ENCODE measurements around the gene DLG3. TPM values are rescaled to one million over a fixed set of nuclear protein-coding genes. Genes with fewer than 3 reads are reported as not detected.

Gene DLG3
- polyA plus RNA-seq, 1 donor from 2014 or later: 66.5 TPM

DNA sequence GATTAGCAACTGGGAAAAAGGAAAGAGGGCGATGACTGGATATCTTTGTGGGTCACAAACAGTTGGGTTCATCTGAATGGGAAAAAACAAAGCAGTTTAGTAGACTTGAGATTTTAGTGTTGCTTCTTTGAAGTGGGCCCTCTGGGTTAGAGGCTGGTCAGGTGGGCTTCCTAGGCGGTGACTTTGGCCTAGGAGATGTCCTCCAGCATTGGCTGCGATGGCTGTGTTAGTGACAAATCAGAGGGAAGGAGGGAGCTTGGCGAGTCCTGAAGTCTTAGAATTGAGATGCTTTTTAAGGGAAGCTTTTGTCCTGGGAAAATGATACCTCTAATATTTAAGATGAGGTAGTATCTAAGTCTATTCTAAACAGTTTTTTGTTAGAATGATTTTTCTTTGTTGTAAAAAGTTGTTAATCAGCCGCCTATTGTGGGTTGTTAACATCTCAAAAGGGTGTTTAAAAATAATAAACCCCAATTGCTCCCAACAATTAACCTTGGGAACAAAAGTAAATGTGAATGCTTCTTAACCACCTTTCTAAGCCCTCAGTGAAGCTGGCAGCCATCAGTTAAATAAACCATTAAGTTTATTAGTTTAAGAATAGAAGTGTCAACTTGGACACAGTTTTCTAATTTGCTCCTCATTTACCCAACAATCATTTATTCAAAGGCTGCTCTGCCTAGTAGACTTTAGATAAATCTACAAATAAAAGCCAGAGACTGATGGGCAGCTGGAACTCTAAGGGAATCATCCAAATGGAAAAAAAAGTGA is 31.7 kb downstream of the DLG3 start:
- H3K27ac ChIP-seq (ENCODE audit: low read length): no peak overlapping the region
- peaks cover 11% of the 10 kb centered on the region for H3K79me2 ChIP-seq (replicated peaks; ENCODE audit: insufficient read depth, low read length)
- no peak overlapping the region for H3K9ac ChIP-seq (ENCODE audit: low read length)
- TF ChIP-seq SMC3 (conservative IDR thresholded peaks at IDR 0.05; ENCODE audit: poor library complexity) (no peak), MXI1 (conservative IDR thresholded peaks at IDR 0.05; ENCODE audit: poor library complexity, severe bottlenecking) (no peak), EZH2 (IDR thresholded peaks at IDR 0.05; ENCODE audit: borderline replicate concordance, insufficient read depth, low read length, poor library complexity, severe bottlenecking) (no peak), EP300 (conservative IDR thresholded peaks at IDR 0.05; ENCODE audit: poor library complexity, severe bottlenecking) (no peak), TAF1 (IDR thresholded peaks at IDR 0.05; ENCODE audit: low read depth) (no peak), POLR2AphosphoS5 (IDR thresholded peaks at IDR 0.05) (no peak)
- TF ChIP-seq, protein P1, sequence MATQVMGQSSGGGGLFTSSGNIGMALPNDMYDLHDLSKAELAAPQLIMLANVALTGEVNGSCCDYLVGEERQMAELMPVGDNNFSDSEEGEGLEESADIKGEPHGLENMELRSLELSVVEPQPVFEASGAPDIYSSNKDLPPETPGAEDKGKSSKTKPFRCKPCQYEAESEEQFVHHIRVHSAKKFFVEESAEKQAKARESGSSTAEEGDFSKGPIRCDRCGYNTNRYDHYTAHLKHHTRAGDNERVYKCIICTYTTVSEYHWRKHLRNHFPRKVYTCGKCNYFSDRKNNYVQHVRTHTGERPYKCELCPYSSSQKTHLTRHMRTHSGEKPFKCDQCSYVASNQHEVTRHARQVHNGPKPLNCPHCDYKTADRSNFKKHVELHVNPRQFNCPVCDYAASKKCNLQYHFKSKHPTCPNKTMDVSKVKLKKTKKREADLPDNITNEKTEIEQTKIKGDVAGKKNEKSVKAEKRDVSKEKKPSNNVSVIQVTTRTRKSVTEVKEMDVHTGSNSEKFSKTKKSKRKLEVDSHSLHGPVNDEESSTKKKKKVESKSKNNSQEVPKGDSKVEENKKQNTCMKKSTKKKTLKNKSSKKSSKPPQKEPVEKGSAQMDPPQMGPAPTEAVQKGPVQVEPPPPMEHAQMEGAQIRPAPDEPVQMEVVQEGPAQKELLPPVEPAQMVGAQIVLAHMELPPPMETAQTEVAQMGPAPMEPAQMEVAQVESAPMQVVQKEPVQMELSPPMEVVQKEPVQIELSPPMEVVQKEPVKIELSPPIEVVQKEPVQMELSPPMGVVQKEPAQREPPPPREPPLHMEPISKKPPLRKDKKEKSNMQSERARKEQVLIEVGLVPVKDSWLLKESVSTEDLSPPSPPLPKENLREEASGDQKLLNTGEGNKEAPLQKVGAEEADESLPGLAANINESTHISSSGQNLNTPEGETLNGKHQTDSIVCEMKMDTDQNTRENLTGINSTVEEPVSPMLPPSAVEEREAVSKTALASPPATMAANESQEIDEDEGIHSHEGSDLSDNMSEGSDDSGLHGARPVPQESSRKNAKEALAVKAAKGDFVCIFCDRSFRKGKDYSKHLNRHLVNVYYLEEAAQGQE (IDR thresholded peaks at IDR 0.05; ENCODE audit: borderline replicate concordance): no peak
- TF ChIP-seq, protein P2, sequence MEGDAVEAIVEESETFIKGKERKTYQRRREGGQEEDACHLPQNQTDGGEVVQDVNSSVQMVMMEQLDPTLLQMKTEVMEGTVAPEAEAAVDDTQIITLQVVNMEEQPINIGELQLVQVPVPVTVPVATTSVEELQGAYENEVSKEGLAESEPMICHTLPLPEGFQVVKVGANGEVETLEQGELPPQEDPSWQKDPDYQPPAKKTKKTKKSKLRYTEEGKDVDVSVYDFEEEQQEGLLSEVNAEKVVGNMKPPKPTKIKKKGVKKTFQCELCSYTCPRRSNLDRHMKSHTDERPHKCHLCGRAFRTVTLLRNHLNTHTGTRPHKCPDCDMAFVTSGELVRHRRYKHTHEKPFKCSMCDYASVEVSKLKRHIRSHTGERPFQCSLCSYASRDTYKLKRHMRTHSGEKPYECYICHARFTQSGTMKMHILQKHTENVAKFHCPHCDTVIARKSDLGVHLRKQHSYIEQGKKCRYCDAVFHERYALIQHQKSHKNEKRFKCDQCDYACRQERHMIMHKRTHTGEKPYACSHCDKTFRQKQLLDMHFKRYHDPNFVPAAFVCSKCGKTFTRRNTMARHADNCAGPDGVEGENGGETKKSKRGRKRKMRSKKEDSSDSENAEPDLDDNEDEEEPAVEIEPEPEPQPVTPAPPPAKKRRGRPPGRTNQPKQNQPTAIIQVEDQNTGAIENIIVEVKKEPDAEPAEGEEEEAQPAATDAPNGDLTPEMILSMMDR (IDR thresholded peaks at IDR 0.05; ENCODE audit: poor library complexity, severe bottlenecking): no peak
- H3K36me3 ChIP-seq (ENCODE audit: insufficient read depth, low read length): no peaks in the 10 kb centered on the region
- no peaks in the 10 kb centered on the region for H3K9me2 ChIP-seq (ENCODE audit: insufficient read depth, low read length)
- no peaks in the 10 kb centered on the region for H3F3A ChIP-seq (ENCODE audit: insufficient read depth, low read length, poor library complexity, severe bottlenecking)
- H2AFZ ChIP-seq (ENCODE audit: low read depth, low read length): no peak overlapping the region
- no peaks in the 10 kb centered on the region for H4K20me1 ChIP-seq (ENCODE audit: insufficient read depth)
- H3K4me2 ChIP-seq (ENCODE audit: low read length): no peak overlapping the region
- no peaks in the 10 kb centered on the region for H3K27me3 ChIP-seq (ENCODE audit: insufficient read depth, low read depth, low read length)
- H3K4me3 ChIP-seq (ENCODE audit: low read length): no peak overlapping the region
- H3K9me3 ChIP-seq (ENCODE audit: low read length): no peaks in the 10 kb centered on the region

DNA sequence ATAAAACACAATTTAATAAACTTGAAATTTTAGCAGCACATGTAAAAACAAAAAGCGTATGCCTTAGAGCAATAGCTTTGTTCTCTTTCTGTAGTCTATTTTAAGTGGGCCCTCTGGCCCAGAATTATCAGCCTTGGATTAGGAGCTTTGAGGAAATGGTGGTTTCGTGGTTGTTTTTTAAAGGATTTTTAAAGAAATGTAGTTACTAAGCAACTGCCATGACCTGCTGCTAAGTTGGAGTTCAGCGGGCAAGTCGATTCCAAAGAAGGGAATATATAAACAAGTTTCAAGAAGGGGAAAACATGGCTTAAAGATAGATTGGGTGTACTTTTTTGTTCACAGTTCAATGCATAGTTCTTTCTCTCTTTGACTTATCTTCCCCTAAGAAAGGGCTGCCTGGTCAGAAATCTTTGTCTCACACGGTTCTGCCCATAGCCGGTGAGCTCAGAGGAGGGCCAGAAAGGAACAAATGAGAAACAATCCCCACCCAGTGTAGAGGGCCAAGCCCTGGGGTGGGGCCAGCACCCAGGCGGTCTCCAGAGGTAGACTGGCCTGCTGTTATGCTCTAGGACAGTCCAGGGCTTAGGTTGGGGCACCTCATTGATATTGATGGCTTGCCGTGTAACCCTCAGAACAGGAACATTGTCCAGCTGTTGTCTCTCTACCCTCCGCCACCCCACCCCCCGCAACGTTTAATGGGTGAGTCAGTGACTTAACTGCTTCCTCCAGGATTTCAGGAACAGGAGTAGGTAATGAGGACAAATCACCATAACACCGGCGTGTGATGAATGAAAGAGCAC is 32.5 kb downstream of the DLG3 start:
- Histone ChIP-seq H3K4me2 (ENCODE audit: low read length) (no peak overlapping the region), H3K27ac (ENCODE audit: low read length) (no peak overlapping the region), H3K36me3 (ENCODE audit: insufficient read depth, low read length) (no peaks in the 10 kb centered on the region), H3K4me3 (ENCODE audit: low read length) (peak overlapping the region; percentile 5), H4K20me1 (ENCODE audit: insufficient read depth) (no peaks in the 10 kb centered on the region), H3K9me3 (ENCODE audit: low read length) (no peaks in the 10 kb centered on the region), H3K9me2 (ENCODE audit: insufficient read depth, low read length) (no peaks in the 10 kb centered on the region), H3F3A (ENCODE audit: insufficient read depth, low read length, poor library complexity, severe bottlenecking) (no peaks in the 10 kb centered on the region), H3K27me3 (ENCODE audit: insufficient read depth, low read depth, low read length) (no peaks in the 10 kb centered on the region), H2AFZ (ENCODE audit: low read depth, low read length) (no peak overlapping the region), H3K79me2 (replicated peaks; ENCODE audit: insufficient read depth, low read length) (peaks cover 11% of the 10 kb centered on the region), H3K9ac (ENCODE audit: low read length) (no peak overlapping the region)
- TF ChIP-seq EZH2 (IDR thresholded peaks at IDR 0.05; ENCODE audit: borderline replicate concordance, insufficient read depth, low read length, poor library complexity, severe bottlenecking): no peak
- no peak for TF ChIP-seq EP300 (conservative IDR thresholded peaks at IDR 0.05; ENCODE audit: poor library complexity, severe bottlenecking)
- TF ChIP-seq RAD21 (conservative IDR thresholded peaks at IDR 0.05): no peak
- TF ChIP-seq, protein P1 (IDR thresholded peaks at IDR 0.05; ENCODE audit: borderline replicate concordance): no peak
- no peak for TF ChIP-seq SMC3 (conservative IDR thresholded peaks at IDR 0.05; ENCODE audit: poor library complexity)
- TF ChIP-seq, protein P2 (IDR thresholded peaks at IDR 0.05; ENCODE audit: poor library complexity, severe bottlenecking): no peak
- no peak for TF ChIP-seq MXI1 (conservative IDR thresholded peaks at IDR 0.05; ENCODE audit: poor library complexity, severe bottlenecking)
- no peak for TF ChIP-seq POLR2AphosphoS5 (IDR thresholded peaks at IDR 0.05)
- TF ChIP-seq TAF1 (IDR thresholded peaks at IDR 0.05; ENCODE audit: low read depth): no peak

Data from neural cell (in vitro differentiated cells).